CD4-positive, alpha-beta T cell (primary cell): ENCODE data around the gene SERPINA5. TPM values are rescaled to one million over a fixed set of nuclear protein-coding genes. Genes with fewer than 3 reads are reported as not detected.

Experiments
- ATAC-seq: fragments of 200-7000 bp; cut with Tn5 transposase; one replicate; pipeline ENCODE4 v1.10.0; 2022; ENCODE audit warnings: mild to moderate bottlenecking; ENCODE audit not compliant: poor library complexity
- CTCF ChIA-PET: fragments of 350-600 bp; sonication (Branson Sonifier 250); formaldehyde crosslinking; loops from one replicate; lab custom pipeline; 2021; ENCODE audit warnings: antibody characterized with exemption, inconsistent platforms; lab: Charles Lee
- POLR2A ChIA-PET: fragments of 350-600 bp; sonication (Branson Sonifier 250); formaldehyde crosslinking; loops from one replicate; lab custom pipeline; 2021; ENCODE audit warnings: antibody characterized with exemption, inconsistent platforms; lab: Charles Lee
- DNase-seq, 14 experiments: peaks; one replicate each; pipeline ENCODE4 v3.0.0-alpha.2; 2013 to 2020; ENCODE audit warnings: mixed read lengths in 2 of 14
- H3K27ac ChIP-seq, 2 donors: one replicate each; pipeline versions ENCODE4 v1.5.1 to v1.7.0; 2013; ENCODE audit warnings: low read length in 2 of 2, low read depth in 1 of 2, mild to moderate bottlenecking in 1 of 2
- H3K27me3 ChIP-seq, 2 experiments: 1 replicate in 1 of 2; 2 replicates in 1 of 2; pipeline versions ENCODE4 v1.6.1 to v1.7.0; 2013; ENCODE audit warnings: low read length in 2 of 2, control low read depth in 1 of 2, mild to moderate bottlenecking in 1 of 2, moderate library complexity in 1 of 2; ENCODE audit not compliant: insufficient read depth in 2 of 2, control insufficient read depth in 1 of 2
- H3K36me3 ChIP-seq: one replicate; pipeline ENCODE4 v1.6.1; 2013; ENCODE audit warnings: low read length, control low read depth; ENCODE audit not compliant: insufficient read depth
- H3K4me1 ChIP-seq: one replicate; pipeline ENCODE4 v1.6.1; 2013; ENCODE audit warnings: low read length, control low read depth; ENCODE audit not compliant: insufficient read depth
- H3K4me3 ChIP-seq: one replicate; pipeline ENCODE4 v1.5.1; 2013; ENCODE audit warnings: mild to moderate bottlenecking, low read length, moderate library complexity
- H3K9me3 ChIP-seq, 2 experiments: 1 replicate in 1 of 2; 2 replicates in 1 of 2; pipeline versions ENCODE4 v1.6.1 to v1.7.0; 2013; ENCODE audit warnings: low read length in 2 of 2, mild to moderate bottlenecking in 2 of 2, control low read depth in 1 of 2, moderate library complexity in 1 of 2; ENCODE audit not compliant: control insufficient read depth in 1 of 2, insufficient read depth in 1 of 2
- H3K27ac Mint-ChIP-seq: one replicate; pipeline ENCODE4 v1.8.0; 2020; ENCODE audit warnings: mixed read lengths
- H3K27me3 Mint-ChIP-seq: one replicate; pipeline ENCODE4 v1.8.0; 2021; ENCODE audit warnings: mixed read lengths
- H3K36me3 Mint-ChIP-seq: one replicate; pipeline ENCODE4 v1.8.0; 2021; ENCODE audit warnings: low read depth, mixed read lengths
- H3K4me1 Mint-ChIP-seq: one replicate; pipeline ENCODE4 v1.8.0; 2021; ENCODE audit warnings: low read depth, mixed read lengths
- H3K4me3 Mint-ChIP-seq: one replicate; pipeline ENCODE4 v1.8.0; 2020; ENCODE audit warnings: mild to moderate bottlenecking, mixed read lengths
- H3K9me3 Mint-ChIP-seq: one replicate; pipeline ENCODE4 v1.8.0; 2020; ENCODE audit warnings: mixed read lengths
- CTCF ChIP-seq: fragments of 200-600 bp; IDR thresholded peaks from one replicate; pipeline ENCODE4 v1.8.0; 2022; ENCODE audit warnings: antibody characterized with exemption, mild to moderate bottlenecking
- intact Hi-C, 2 experiments: fragments of 100-400 bp; cut with DNase I in 1 of 2; cut with micrococcal nuclease in 1 of 2; formaldehyde crosslinking; loops; one replicate each; pipeline versions ENCODE4 v1.15.1 to v1.9.0; 2023 to 2025; cut with DNase I, micrococcal nuclease
- total RNA-seq, 174 experiments: library from RNA in 2 of 174; stranded (reverse) in 2 of 174; gene quantifications; one replicate each; pipeline ENCODE4 v1.2.3 and lab custom pipeline; 2021 to 2026

Gene SERPINA5
- total RNA-seq, 2 experiments from 2014 or later: not detected

GRCh38 chr14:94617988-94618822 lies 37.0 kb downstream of the SERPINA5 start:
- Mint-ChIP-seq H3K36me3 (no peaks in the 10 kb centered on the region), H3K4me1 (no peaks in the 10 kb centered on the region), H3K27ac (no peak overlapping the region), H3K4me3 (no peak overlapping the region), H3K27me3 (peaks cover 36% of the 10 kb centered on the region), H3K9me3 (no peaks in the 10 kb centered on the region)
- DNase-seq (no peak), ATAC-seq (no peak)
- POLR2A ChIA-PET: no interaction called here
- H3K27me3 ChIP-seq: no peaks in the 10 kb centered on the region
- H3K9me3 ChIP-seq: peaks cover 13 to 38% of the 10 kb centered on the region in 2 experiments
- H3K4me3 ChIP-seq: no peak overlapping the region
- intact Hi-C loops: no loop called here
- H3K4me1 ChIP-seq: no peaks in the 10 kb centered on the region
- H3K36me3 ChIP-seq: no peaks in the 10 kb centered on the region
- no peak for TF ChIP-seq CTCF
- CTCF ChIA-PET: no interaction called here
- H3K27ac ChIP-seq: no peak overlapping the region

- no peak for TF ChIP-seq CTCF
- no peak for ATAC-seq
- no peaks in the 10 kb centered on the region for H3K4me1 Mint-ChIP-seq
- H3K9me3 Mint-ChIP-seq: no peaks in the 10 kb centered on the region
- ChIA-PET POLR2A (no interaction called here), CTCF (no interaction called here)
- no peak overlapping the region for H3K27ac Mint-ChIP-seq
- peaks cover 45% of the 10 kb centered on the region for H3K27me3 Mint-ChIP-seq
- H3K36me3 Mint-ChIP-seq: no peaks in the 10 kb centered on the region
- Histone ChIP-seq H3K27me3 (no peaks in the 10 kb centered on the region), H3K4me1 (no peaks in the 10 kb centered on the region), H3K27ac (no peak overlapping the region), H3K9me3 (peaks cover 13 to 44% of the 10 kb centered on the region in 2 experiments), H3K4me3 (no peak overlapping the region), H3K36me3 (no peaks in the 10 kb centered on the region)
- no peak overlapping the region for H3K4me3 Mint-ChIP-seq
- DNase-seq: no peak
- intact Hi-C loops: no loop called here
Measured at GRCh38 chr14:94619297-94619696, 38.1 kb downstream of the SERPINA5 start.

GRCh38 chr14:94620597-94620996 lies 39.4 kb downstream of the SERPINA5 start:
- TF ChIP-seq CTCF: no peak
- Mint-ChIP-seq H3K27me3 (peaks cover 36% of the 10 kb centered on the region), H3K27ac (no peak overlapping the region), H3K36me3 (no peaks in the 10 kb centered on the region), H3K9me3 (no peaks in the 10 kb centered on the region), H3K4me1 (no peaks in the 10 kb centered on the region), H3K4me3 (no peak overlapping the region)
- intact Hi-C loops: no loop called here
- H3K36me3 ChIP-seq: no peaks in the 10 kb centered on the region
- no peaks in the 10 kb centered on the region for H3K4me1 ChIP-seq
- CTCF ChIA-PET: no interaction called here
- H3K27ac ChIP-seq: no peak overlapping the region
- ATAC-seq (no peak), DNase-seq (no peak)
- peaks cover 13 to 39% of the 10 kb centered on the region in 2 experiments for H3K9me3 ChIP-seq
- POLR2A ChIA-PET: no interaction called here
- no peak overlapping the region for H3K4me3 ChIP-seq
- no peaks in the 10 kb centered on the region for H3K27me3 ChIP-seq
